ENCODE results near the gene JPH2. TPM values are rescaled to one million over a fixed set of nuclear protein-coding genes. Genes with fewer than 3 reads are reported as not detected.

JPH2 gene
- total and polyA plus RNA-seq, 2 of the 4 experiments (the other 2 are of a cell fraction): 0.44 to 0.54 TPM

DNA sequence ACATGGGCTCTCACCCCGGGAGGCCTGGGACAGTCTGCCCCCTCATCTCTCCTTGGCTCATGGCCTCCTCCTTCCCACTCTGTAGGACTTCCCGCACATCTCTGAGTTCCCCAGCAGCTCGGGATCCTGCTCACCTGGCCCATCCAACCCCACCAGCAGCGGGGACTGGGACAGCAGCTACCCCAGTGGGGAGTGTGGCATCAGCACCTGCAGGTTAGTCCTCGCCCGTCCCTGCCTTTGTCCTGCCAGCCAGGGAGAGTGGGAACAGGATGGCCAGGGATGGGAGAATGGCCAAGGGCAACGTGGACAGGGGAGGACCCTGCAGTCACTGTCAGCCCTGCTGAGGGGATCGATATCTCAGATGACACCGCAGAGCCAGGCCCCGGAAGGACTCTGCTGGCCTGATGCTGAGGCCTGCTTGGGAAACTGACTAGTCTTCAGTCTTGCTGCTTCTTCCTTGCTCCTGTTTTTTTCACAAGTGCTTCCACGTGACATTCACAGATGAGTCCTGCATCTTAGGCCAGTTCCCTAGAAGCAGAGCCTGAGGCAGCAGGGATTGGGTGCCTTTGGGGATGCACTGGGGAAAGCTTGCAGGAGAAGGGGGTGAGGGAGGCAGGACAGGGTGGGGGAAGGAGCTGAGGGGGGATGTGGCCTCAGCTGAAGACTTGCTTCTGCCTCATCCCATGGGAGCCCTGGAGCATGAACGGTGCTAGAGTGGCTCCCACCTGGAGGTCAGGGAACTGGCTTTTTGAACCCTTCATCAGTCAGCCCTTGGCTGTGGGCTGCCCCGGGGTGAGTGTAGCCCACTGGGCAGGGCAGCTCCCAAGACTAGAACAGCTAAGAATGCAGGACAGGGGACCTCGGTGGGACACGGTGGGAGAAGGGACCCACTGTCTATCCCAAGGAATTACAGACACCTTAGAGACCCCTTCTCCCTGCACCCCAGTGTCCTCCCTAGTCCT, 120.1 kb downstream of the JPH2 start:
- H3K9me3 ChIP-seq (ENCODE audit: control insufficient read depth, insufficient read depth, low read length): no peaks in the 10 kb centered on the region
- H3K18ac ChIP-seq (ENCODE audit: low read depth, low read length): no peak overlapping the region
- no peak overlapping the region for H2BK5ac ChIP-seq (ENCODE audit: low read depth, low read length, poor library complexity, severe bottlenecking)
- no peak overlapping the region for H3K4me3 ChIP-seq (ENCODE audit: insufficient read depth, low read depth, low read length)
- H4K91ac ChIP-seq (ENCODE audit: insufficient read depth, low read depth, low read length): no peak overlapping the region
- H2AK9ac ChIP-seq (replicated peaks; ENCODE audit: low read depth, low read length, poor library complexity): no peak overlapping the region
- in situ Hi-C loops (cut with MboI; ENCODE audit: low sequenced_read_pairs) (no loop called here), dilution Hi-C loops (cut with HindIII; ENCODE audit: low sequenced_read_pairs, unreplicated experiment) (no loop called here), intact Hi-C loops (cut with micrococcal nuclease) (no loop called here)
- CTCF ChIA-PET: no interaction called here
- H3K4me1 ChIP-seq (ENCODE audit: control insufficient read depth, insufficient read depth, low read length): no peaks in the 10 kb centered on the region
- H3K56ac ChIP-seq (ENCODE audit: extremely low read depth, insufficient read depth, low read length): no peak overlapping the region
- no peaks in the 10 kb centered on the region for H3K79me1 ChIP-seq (ENCODE audit: low read depth in 1 of 2, low read length in 2 of 2)
- POLR2A ChIA-PET (ENCODE audit: unreplicated experiment): no interaction called here
- H2AFZ ChIP-seq (replicated peaks; ENCODE audit: low read length, poor library complexity): peak overlapping the region; percentile 53
- H3K4ac ChIP-seq (ENCODE audit: low read depth, low read length): no peak overlapping the region
- no peak overlapping the region for H3K14ac ChIP-seq (replicated peaks; ENCODE audit: low read depth, low read length)
- H2AK5ac ChIP-seq (ENCODE audit: low read depth, low read length): no peak overlapping the region
- no peak overlapping the region for H3K27ac ChIP-seq (ENCODE audit: insufficient read depth, low read length)
- no peak overlapping the region for H4K5ac ChIP-seq (ENCODE audit: low read depth, low read length)
- 86% methylated on average over 3 of the region's 15 CpGs; no CpG with 5 or more reads in 1 of the 2 experiments for WGBS, 2 experiments (ENCODE audit: extremely low coverage in 2 of 2, insufficient read length in 1 of 2)
- H3K36me3 ChIP-seq (ENCODE audit: control insufficient read depth, insufficient read depth, low read length): peaks cover 28% of the 10 kb centered on the region; the same call in 1 of the 2 replicates
- no peaks in the 10 kb centered on the region for H4K20me1 ChIP-seq (ENCODE audit: insufficient read depth, low read length)
- DNase-seq (no peak), ATAC-seq (ENCODE audit: low read depth) (no peak)
- no peaks in the 10 kb centered on the region for H3K27me3 ChIP-seq (ENCODE audit: control insufficient read depth, insufficient read depth, low read length)
- TF ChIP-seq RFX5 (IDR thresholded peaks at IDR 0.05; ENCODE audit: low read depth, low read length): no peak
- TF ChIP-seq, protein P1, sequence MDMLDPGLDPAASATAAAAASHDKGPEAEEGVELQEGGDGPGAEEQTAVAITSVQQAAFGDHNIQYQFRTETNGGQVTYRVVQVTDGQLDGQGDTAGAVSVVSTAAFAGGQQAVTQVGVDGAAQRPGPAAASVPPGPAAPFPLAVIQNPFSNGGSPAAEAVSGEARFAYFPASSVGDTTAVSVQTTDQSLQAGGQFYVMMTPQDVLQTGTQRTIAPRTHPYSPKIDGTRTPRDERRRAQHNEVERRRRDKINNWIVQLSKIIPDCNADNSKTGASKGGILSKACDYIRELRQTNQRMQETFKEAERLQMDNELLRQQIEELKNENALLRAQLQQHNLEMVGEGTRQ (IDR thresholded peaks at IDR 0.05; ENCODE audit: low read depth, low read length): no peak
- TF ChIP-seq RAD21 (IDR thresholded peaks at IDR 0.05; ENCODE audit: low read length): no peak
- no peak for TF ChIP-seq RCOR1 (IDR thresholded peaks at IDR 0.05; ENCODE audit: insufficient replicate concordance, low read length)
- TF ChIP-seq CHD1 (IDR thresholded peaks at IDR 0.05; ENCODE audit: low read depth, low read length): no peak
- TF ChIP-seq CEBPB (IDR thresholded peaks at IDR 0.05; ENCODE audit: low read depth, low read length): no peak
- no peak for TF ChIP-seq SMC3 (IDR thresholded peaks at IDR 0.05; ENCODE audit: low read depth, low read length)
- H2BK120ac ChIP-seq (ENCODE audit: low read depth, low read length): no peak overlapping the region
- no peak overlapping the region for H3K9ac ChIP-seq (ENCODE audit: low read depth, low read length)
- no peak overlapping the region for H4K8ac ChIP-seq (ENCODE audit: low read depth in 2 of 2, low read length in 2 of 2)
- no TSS peak for BruUV-seq (replicated peaks)
- no peak overlapping the region for H3K23ac ChIP-seq (ENCODE audit: low read depth, low read length)
- H3K9me1 ChIP-seq (ENCODE audit: insufficient read depth, low read length): no peaks in the 10 kb centered on the region; the same call in 1 of the 2 replicates
- no peak overlapping the region for H2BK15ac ChIP-seq (ENCODE audit: low read depth, low read length)
- H2BK20ac ChIP-seq (ENCODE audit: low read depth, low read length): no peak overlapping the region
- no peak overlapping the region for H3K4me2 ChIP-seq (ENCODE audit: low read depth, low read length)
